Fibroblast of the aortic adventitia (primary cell): Measurements from ENCODE around the gene COL4A1. TPM values are rescaled to one million over a fixed set of nuclear protein-coding genes. Genes with fewer than 3 reads are reported as not detected.

Source experiments
- DNase-seq: peaks from one replicate; pipeline ENCODE4 v3.0.0-alpha.2; 2010; ENCODE audit warnings: low read depth
- H3K4me3 ChIP-seq: 2 replicates; pipeline ENCODE4 v1.5.1; 2011; ENCODE audit warnings: low read depth, mild to moderate bottlenecking, control low read depth, low read length, moderate library complexity
- CTCF ChIP-seq: IDR thresholded peaks from 2 replicates; pipeline ENCODE4 v1.5.1; 2011; ENCODE audit warnings: mild to moderate bottlenecking, low read length, control low read depth, inconsistent platforms; ENCODE audit not compliant: insufficient read depth
- total RNA-seq: library from RNA; depleted of rRNA; stranded (reverse); fragments of >200 nt; gene quantifications from 2 replicates; pipeline ENCODE4 v1.2.3, GENCODE V29; 2012; ENCODE audit warnings: low replicate concordance

Gene COL4A1
- total RNA-seq, 1 donor: 43.7 TPM

GRCh38 chr13:110179116-110179856 is 127.7 kb downstream of the COL4A1 start:
- DNase-seq: no peak
- no peak for TF ChIP-seq CTCF
- no peak overlapping the region for H3K4me3 ChIP-seq

GRCh38 chr13:110177790-110178189 is 129.2 kb downstream of the COL4A1 start:
- no peak for TF ChIP-seq CTCF
- H3K4me3 ChIP-seq: no peak overlapping the region
- no peak for DNase-seq

- no peak overlapping the region for H3K4me3 ChIP-seq
- TF ChIP-seq CTCF: no peak
- DNase-seq: no peak
These were observed 130.5 kb downstream of the COL4A1 start for GRCh38 chr13:110176431-110176830.

GRCh38 chr13:110173247-110173818 is 133.6 kb downstream of the COL4A1 start:
- DNase-seq: no peak

GRCh38 chr13:110170882-110171281 is 136.1 kb downstream of the COL4A1 start:
- H3K4me3 ChIP-seq: no peak overlapping the region
- no peak for DNase-seq
- no peak for TF ChIP-seq CTCF

More at GRCh38 chr13:110173247-110173818, 133.6 kb downstream of the COL4A1 start:
- no peak overlapping the region for H3K4me3 ChIP-seq
- no peak for TF ChIP-seq CTCF

GRCh38 chr13:110170020-110170790 is 136.8 kb downstream of the COL4A1 start:
- no peak for TF ChIP-seq CTCF
- no peak overlapping the region for H3K4me3 ChIP-seq
- no peak for DNase-seq
